GM19240 (cell line): ENCODE data around the gene VEZT.
"Not testable (repeated sequence)": the region's sequence is repeated elsewhere in the genome, so short reads cannot be mapped to it uniquely, and the experiment has no call there.

Source experiments
- DNase-seq: peaks from one replicate; pipeline ENCODE4 v3.0.0; 2011; ENCODE audit warnings: low spot score; ENCODE audit not compliant: insufficient read length

Gene VEZT

DNA sequence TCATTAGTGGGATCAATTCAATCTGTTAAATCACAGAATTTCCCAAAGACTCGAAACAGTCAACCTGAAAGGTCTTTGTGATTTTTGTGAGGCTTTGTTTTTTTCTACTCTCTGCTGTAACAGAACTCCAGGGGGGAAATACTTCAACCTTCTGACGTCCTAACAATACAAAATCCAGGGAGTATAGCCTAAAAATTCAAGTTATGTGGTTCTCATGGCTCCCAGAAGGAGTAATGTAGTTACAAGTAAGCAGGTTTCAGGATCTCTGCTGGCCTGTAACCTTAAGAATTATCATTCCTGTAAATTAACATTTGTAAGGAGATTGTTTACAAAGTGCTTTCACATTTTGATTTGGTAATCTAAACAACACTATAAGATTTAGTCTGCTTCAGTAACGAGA lies 39.9 kb downstream of the VEZT start:
- DNase-seq: no peak

DNA sequence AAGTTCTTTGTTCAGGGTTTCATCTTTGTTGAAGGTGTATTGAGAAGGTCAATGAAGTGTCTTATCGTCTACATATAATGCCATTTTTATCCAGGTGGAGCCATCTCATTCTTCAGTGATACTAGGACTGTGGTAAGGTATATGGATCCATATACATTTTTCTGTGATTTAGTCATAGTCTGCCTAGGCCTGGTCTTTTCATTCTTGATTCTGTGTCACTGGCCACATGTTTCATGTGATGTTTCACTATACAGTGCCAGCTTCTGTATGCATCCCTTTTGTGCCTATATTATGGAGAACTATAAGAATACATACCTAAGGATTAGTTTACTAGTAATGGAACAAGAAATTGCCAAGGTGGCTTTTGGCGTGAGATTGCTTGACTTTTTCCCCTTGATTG lies 40.5 kb downstream of the VEZT start:
- no peak for DNase-seq

DNA sequence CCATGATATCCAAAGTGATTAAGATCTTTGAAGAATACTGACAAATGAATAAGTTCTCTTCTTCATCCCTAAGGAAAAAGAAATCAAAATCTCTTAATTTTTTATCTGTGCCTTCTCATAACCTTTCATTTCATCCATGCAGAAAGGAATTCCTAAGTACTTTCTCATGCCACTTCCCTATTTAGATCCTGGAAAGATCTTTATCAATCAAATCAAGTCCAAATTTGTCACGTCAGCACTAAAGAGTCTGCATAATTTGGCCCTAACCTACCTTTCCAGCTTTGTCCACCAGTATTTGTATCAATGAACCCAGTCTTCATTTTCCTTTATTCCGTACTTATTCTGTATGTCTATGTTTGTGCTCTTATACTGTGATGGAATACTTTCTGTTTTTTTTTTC lies 41.2 kb downstream of the VEZT start:
- no peak for DNase-seq

DNA sequence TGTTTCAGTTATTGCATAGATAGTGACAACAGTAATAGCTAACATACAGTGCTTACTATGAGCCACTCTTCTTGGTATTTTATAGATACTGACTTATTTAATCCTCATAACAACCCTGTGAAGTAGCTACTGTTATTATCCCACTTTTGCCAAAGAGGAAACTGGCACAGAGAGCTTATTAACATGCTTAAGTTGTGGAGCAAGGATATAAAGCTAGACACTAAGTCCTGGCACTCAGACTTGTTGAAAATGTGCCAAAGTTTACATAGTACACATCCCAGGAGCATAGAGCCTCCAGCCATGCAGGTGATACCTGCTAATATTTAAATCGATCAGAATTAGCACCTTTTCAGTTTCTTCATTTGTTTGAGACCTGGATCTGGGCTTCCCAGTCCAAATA lies 41.8 kb downstream of the VEZT start:
- no peak for DNase-seq

DNA sequence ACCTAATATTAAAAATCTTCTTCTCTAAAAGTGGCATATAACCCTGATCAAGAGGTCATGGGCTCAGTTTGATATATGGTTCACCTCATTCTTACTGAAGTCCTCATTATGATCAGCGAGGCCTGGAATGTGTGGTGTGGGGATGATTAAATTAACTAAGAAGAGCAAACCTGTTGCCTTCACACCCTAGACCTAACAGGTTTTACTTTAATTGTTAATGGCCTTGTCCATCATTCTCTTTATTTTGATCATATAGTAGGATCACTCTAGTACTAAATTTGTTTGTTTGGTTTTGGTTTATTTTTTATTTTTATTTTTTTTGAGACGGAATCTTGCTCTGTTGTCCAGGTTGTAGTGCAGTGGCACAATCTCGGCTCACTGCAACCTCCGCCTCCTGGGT lies 43.5 kb downstream of the VEZT start:
- no peak for DNase-seq

DNA sequence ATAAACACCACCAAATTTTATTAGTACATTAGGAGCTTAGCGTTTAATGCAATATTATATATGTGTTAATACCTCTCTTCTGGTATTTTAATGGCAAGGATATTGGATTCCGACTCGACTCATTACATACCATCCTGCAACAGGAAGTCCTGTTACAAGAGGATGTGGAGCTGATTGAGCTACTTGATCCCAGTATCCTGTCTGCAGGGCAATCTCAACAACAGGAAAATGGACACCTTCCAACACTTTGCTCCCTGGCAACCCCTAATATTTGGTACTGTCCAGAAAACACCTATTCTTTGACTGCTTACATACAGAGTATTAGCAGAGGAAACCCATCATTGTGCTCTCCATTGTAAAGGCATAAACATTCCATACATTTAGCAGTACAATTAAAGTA lies 45.2 kb downstream of the VEZT start:
- DNase-seq: no peak

DNA sequence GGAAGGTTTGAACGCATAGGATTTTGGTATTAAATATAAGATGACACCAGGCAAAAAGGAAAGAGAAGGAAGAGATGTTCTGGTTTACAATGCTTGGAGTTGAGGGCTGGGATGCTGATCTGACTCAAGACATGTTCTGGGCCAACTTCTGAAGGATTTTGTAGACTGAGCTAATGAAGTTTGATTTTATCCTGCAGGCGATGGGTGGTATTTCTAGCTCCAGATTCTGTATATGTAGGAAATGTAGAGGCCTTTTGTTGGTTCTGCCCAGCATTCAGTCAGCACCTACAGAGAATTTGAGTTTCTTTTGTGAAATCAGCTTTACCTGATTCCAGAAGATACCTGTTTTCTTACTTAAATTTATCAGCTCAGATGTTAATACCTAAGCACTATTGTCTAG lies 48.2 kb downstream of the VEZT start:
- DNase-seq: no peak

DNA sequence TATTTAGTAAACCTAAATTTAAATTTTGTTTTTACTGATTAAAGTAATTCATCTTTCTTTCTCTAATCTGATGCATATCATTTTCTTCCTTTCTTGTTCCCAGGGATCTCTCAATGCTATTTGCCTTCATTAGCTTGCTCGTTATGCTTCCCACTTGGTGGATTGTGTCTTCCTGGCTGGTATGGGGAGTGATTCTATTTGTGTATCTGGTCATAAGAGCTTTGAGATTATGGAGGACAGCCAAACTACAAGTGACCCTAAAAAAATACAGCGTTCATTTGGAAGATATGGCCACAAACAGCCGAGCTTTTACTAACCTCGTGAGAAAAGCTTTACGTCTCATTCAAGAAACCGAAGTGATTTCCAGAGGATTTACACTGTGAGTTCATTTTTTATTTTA lies 48.6 kb downstream of the VEZT start:
- no peak for DNase-seq

DNA sequence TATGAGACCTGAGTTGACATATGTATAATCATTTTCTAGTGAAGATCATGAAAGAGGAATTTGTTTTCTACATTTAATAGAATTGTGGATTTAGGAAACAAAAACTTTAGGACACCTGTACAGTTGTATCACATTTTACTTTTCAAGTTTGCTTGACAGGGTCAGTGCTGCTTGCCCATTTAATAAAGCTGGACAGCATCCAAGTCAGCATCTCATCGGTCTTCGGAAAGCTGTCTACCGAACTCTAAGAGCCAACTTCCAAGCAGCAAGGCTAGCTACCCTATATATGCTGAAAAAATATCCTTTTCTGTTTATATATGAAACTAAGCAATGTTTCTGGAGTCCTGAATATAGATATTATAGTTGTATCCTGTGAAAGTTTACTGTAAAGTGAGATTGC lies 52.3 kb downstream of the VEZT start:
- no peak for DNase-seq

DNA sequence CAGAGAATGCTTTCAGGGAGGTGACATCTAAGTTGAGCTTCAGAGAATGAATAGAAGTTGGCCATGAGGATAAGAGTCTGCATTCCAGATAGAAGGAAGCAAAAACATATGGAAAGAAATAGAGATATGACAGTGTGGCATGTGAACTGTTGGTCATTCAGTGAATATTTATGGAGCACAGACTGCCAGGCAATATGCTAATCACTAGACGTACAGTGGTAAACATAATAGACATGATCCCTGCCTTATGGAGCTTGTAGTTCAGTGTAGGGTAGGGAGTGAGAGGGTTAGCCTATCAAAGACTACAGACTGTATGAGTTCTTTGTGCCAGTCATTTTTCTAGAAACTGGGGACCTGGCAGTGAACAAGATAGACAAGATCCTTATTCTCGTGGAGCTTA lies 53.9 kb downstream of the VEZT start:
- no peak for DNase-seq

DNA sequence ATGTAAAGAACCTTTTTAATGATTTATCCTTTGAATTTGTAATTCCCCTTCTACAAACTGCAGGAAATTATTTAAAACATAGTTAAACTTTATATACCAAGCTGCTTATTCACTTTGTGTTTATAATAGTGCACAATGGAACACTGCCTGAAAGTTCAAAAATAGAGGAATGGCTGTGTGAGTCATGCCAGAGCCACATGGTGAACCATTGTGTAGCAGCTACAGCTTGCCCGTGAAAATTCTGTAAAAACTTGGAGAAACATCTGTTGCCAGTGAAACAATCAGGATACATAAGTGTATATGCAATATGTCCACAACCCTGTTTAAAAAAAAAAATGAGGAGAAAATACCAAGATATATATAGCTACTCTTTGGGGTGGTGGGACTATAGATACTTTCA lies 59.5 kb downstream of the VEZT start:
- no peak for DNase-seq

DNA sequence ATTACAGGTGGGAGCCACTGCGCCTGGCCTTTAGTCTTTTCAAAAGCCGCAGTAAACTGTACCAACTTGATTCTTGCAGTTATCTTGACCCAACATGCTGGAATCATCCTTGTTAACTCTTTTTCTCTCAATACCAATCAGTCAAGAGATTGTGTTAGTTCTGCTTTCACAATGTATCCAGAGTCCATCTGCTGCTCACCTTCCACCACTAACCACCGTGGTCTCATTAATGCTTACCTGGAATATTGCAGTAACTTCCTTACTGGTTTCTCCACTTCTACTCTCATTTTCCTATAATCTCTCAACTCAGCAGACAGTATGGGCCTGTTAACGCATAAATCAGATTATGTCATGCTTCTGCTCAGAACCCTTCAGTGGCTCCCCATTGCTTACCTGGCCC lies 62.2 kb downstream of the VEZT start:
- DNase-seq: no peak

DNA sequence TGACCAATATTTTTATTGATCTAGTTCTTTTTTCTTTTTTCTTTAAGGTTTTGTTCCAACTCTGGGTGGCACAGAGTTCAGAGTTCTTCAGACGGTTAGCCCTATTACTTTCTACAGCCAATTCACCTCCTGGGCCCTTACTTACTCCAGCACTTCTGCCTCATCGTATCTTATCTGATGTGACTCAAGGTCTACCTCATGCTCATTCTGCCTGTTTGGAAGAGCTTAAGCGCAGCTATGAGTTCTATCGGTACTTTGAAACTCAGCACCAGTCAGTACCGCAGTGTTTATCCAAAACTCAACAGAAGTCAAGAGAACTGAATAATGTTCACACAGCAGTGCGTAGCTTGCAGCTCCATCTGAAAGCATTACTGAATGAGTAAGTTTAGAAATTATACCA lies 64.7 kb downstream of the VEZT start:
- no peak for DNase-seq

DNA sequence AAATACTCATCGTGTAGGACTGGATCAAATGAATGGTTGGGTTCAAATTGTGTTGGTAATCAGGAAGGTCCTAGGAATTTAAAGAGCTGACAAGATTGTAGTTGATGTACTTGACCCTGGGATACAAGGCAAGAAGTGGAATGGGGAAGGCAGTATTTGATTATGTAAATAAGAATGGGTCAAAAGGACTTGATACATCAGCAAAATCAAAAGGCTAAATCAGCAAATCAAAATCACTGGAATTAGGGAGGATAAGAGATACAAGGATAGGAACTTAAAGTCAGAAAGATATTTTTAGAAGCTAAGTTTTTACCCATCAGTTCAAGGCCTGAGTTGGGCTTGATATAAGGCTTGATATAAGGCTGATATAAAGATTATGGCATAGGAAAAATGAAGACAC lies 65.8 kb downstream of the VEZT start:
- no peak for DNase-seq

DNA sequence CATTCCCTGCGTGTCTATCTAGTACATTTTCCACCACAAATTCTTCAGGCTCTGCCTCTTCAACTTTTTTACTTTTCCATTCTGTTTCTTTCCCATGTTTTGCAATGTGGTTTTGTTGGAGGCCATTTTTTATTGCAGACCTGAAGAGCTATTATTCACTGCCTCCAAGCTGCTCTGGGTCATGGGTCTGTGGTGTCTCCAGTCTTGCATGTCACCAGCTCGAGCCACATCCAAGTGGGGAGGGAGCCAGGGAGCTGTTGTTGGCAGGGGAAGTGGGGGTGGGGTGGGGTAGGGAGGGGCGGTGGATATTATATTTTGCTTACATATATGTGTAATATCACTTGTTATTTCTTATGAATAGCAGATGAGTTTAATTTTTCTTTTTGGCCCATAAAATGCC lies 69.1 kb downstream of the VEZT start:
- no peak for DNase-seq

DNA sequence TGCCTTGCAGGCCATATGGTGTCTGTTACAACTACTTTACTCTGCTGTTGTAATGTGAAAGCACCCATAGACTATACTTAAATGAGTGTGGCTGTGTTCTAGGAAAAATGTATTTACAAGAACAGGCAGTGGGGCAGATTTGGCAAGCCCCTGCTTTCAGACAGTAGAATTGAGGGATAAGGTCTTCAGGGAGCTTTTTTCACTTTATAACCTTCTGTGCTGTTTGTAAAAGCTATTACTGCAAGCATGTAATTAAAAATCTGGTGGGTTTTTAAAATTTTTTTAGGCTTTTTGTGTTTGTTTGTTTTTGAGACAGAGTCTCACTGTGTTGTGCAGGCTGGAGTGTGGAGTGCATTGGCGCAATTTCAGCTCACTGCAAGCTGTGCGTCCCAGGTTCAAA lies 73.9 kb downstream of the VEZT start:
- DNase-seq: no peak

DNA sequence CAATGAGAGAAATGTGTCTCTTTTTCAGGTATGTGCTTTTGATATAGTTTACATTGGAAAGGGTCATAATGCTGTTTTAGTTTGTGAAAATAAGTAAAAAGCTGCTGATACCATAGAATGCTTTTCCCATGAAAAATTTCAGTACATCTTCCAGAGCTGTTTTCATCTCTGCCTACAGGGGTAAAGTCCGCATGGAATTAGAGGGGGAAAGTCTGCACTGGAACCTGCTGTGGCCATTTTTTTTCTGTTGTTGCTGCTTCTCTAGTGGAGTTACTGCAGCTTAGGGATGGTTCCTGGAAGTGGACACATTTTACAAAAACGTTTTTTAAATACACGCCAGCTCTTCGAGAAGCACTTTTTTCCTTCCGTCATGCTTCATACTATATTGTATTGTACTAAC lies 81.3 kb downstream of the VEZT start:
- DNase-seq: no peak

DNA sequence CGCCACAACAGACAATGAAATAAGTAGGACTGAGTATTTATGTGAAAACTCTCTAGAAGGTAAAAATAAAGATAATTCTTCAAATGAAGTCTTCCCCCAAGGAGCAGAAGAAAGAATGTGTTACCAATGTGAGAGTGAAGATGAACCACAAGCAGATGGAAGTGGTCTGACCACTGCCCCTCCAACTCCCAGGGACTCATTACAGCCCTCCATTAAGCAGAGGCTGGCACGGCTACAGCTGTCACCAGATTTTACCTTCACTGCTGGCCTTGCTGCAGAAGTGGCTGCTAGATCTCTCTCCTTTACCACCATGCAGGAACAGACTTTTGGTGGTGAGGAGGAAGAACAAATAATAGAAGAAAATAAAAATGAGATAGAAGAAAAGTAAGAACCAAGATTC lies 82.7 kb downstream of the VEZT start:
- no peak for DNase-seq

DNA sequence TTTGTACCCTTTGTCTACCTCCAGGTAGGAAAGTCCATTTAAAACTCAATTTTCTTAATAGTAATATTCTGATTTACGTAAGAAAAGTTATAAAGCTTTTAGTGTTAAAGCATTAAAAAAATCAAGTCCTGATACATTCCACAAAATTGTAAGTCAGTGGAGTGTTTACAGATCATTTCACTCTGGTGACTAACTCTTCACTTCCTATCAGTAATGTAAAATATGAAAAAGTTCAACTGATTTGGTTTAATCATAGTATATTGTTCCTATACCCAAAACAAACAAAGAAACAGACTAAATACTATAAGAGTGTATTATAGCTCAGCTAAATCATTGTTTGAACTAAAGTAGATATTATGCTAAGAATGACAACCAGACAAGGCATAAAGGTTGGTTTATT lies 85.9 kb downstream of the VEZT start:
- no peak for DNase-seq

DNA sequence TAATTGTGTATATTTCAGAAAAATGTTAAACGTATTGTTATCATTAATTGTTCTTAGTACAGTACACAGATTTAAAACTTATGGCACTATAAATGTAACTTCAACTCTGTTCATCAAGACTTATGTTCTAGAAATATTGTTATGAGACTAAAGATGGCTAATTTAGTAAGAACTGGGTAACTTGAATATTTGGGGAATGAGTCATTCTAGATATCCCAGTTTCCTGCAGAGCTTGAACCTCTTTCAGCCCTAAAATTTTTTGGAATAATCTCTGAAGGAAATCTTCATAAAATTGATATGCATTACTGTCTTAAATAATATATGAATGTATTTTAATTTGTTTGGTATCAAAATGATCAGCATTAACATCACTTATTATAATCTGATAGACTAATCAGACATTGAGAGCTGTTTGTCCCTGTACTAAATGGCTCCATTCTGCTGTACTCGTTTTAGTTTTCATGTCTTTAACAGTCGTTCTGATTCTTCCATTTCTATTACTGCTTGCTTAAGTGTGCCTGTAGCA lies 87.1 kb downstream of the VEZT start:
- no peak for DNase-seq

DNA sequence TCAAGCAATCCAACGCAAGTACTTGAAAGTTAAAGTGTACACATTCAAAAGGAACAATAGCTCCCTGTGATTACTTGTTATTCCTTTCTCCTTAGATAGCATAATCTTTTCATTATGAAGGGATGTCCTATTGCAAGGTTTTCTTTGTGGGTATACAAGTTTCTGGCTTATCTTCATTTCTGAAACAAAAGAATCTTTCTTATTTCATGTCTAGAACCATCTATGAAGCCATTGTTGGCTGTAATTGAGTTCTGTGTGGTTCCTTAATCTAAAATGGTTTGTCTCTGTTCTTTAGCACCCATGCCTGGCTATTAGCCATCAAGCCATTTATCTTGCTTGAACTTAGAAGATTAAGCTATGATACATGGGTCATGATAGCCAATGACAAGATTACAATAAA lies 95.0 kb downstream of the VEZT start:
- DNase-seq: no peak

DNA sequence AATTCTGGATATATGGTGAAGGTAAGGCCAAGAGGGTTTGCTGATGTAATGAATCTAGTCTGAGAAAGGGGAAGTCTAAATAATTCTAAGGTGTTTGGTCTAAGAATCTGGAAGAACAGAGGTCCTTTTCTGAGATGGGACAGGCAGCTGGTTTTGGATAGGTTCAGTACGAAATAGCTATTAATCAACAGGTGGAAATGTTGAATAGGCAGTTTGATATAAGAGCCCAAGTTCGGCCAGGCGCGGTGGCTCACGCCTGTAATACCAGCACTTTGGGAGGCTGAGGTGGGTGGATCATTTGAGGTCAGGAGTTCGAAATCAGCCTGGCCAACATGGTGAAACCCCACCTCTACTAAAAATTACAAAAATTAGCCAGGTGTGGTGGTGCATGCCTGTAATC lies 97.1 kb downstream of the VEZT start:
- not testable (repeated sequence) for DNase-seq

DNA sequence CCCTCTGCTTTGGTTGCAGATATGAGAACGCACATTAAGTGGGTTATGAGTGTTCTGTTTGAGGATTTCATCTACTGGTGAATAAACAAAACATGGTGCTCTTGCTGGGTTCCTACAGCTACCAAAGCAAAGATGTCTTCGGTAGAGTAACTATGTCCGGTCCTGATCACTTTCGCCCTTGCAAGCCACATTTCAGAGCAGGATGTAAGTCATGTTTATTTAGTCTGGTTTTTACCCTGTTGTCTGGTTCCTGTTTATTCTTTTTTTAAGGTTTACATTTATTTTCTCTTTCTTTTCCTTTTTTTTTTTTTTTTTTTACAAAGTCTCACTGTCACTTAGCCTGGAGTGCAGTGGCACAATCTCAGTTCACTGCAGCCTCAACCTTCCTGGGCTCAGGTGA lies 99.2 kb downstream of the VEZT start:
- no peak for DNase-seq

DNA sequence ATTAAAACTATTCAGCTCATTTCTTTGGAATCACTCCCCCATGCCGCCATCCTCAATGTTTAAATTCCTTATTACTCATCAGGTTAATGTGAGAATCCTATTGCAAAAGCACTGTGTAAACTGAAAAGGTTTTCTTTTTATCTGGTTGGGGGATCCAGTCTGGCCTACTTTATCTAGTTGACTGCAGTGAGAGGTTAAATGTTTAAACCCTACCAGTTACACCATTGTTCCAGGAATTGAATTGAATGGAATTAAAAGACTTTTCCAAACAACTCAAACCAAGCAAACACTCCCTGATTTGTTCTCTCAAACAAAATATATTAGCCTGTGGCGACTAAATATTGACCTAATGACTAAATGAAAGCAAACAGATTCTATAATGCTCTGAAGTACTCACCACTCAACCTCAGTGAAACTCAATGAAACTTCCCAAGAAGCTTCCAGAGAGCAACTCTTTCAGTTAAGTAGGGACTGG lies 100.5 kb downstream of the VEZT start:
- no peak for DNase-seq
